ENCODE measurements around the gene WNT11. TPM values are rescaled to one million over a fixed set of nuclear protein-coding genes. Genes with fewer than 3 reads are reported as not detected.

Gene WNT11
- total RNA-seq, 1 donor = 0.94 TPM

GRCh38 chr11:76155500-76156227 lies 50.6 kb downstream of the WNT11 start:
- no peaks in the 10 kb centered on the region for H3K27me3 ChIP-seq (ENCODE audit: insufficient read depth, low read length)
- H3K9me3 ChIP-seq (ENCODE audit: low read depth, low read length) = no peaks in the 10 kb centered on the region
- no peak overlapping the region for H3K4me3 ChIP-seq (ENCODE audit: low read length)
- H3K4me1 ChIP-seq (ENCODE audit: insufficient read depth, low read length) = peaks cover 21% of the 10 kb centered on the region

GRCh38 chr11:76153571-76153923 lies 52.8 kb downstream of the WNT11 start:
- H3K4me3 ChIP-seq (ENCODE audit: low read length) = no peak overlapping the region
- peaks cover 21% of the 10 kb centered on the region for H3K4me1 ChIP-seq (ENCODE audit: insufficient read depth, low read length)
- H3K9me3 ChIP-seq (ENCODE audit: low read depth, low read length) = no peaks in the 10 kb centered on the region
- H3K27me3 ChIP-seq (ENCODE audit: insufficient read depth, low read length) = no peaks in the 10 kb centered on the region

- peaks cover 21% of the 10 kb centered on the region for H3K4me1 ChIP-seq (ENCODE audit: insufficient read depth, low read length)
- H3K27me3 ChIP-seq (ENCODE audit: insufficient read depth, low read length) = no peaks in the 10 kb centered on the region
- H3K4me3 ChIP-seq (ENCODE audit: low read length) = no peak overlapping the region
- H3K9me3 ChIP-seq (ENCODE audit: low read depth, low read length) = no peaks in the 10 kb centered on the region
These were observed 53.3 kb downstream of the WNT11 start for GRCh38 chr11:76152741-76153570.

GRCh38 chr11:76152086-76152681 lies 54.1 kb downstream of the WNT11 start:
- Histone ChIP-seq H3K4me1 (ENCODE audit: insufficient read depth, low read length) (peaks cover 21% of the 10 kb centered on the region), H3K27me3 (ENCODE audit: insufficient read depth, low read length) (no peaks in the 10 kb centered on the region), H3K9me3 (ENCODE audit: low read depth, low read length) (no peaks in the 10 kb centered on the region), H3K4me3 (ENCODE audit: low read length) (no peak overlapping the region)

GRCh38 chr11:76151556-76152085 lies 54.7 kb downstream of the WNT11 start:
- Histone ChIP-seq H3K27me3 (ENCODE audit: insufficient read depth, low read length) (no peaks in the 10 kb centered on the region), H3K9me3 (ENCODE audit: low read depth, low read length) (no peaks in the 10 kb centered on the region), H3K4me3 (ENCODE audit: low read length) (no peak overlapping the region), H3K4me1 (ENCODE audit: insufficient read depth, low read length) (peaks cover 21% of the 10 kb centered on the region)

- Histone ChIP-seq H3K4me1 (ENCODE audit: insufficient read depth, low read length) (peaks cover 21% of the 10 kb centered on the region), H3K27me3 (ENCODE audit: insufficient read depth, low read length) (no peaks in the 10 kb centered on the region), H3K4me3 (ENCODE audit: low read length) (no peak overlapping the region), H3K9me3 (ENCODE audit: low read depth, low read length) (no peaks in the 10 kb centered on the region)
These were observed 56.2 kb downstream of the WNT11 start for GRCh38 chr11:76150141-76150540.

- H3K27me3 ChIP-seq (ENCODE audit: insufficient read depth, low read length) = no peaks in the 10 kb centered on the region
- H3K4me1 ChIP-seq (ENCODE audit: insufficient read depth, low read length) = peaks cover 21% of the 10 kb centered on the region
- no peak overlapping the region for H3K4me3 ChIP-seq (ENCODE audit: low read length)
- no peaks in the 10 kb centered on the region for H3K9me3 ChIP-seq (ENCODE audit: low read depth, low read length)
These were observed 56.6 kb downstream of the WNT11 start for GRCh38 chr11:76149713-76150112.

GRCh38 chr11:76148941-76149613 lies 57.2 kb downstream of the WNT11 start:
- no peaks in the 10 kb centered on the region for H3K9me3 ChIP-seq (ENCODE audit: low read depth, low read length)
- H3K27me3 ChIP-seq (ENCODE audit: insufficient read depth, low read length) = no peaks in the 10 kb centered on the region
- H3K4me1 ChIP-seq (ENCODE audit: insufficient read depth, low read length) = peaks cover 21% of the 10 kb centered on the region
- H3K4me3 ChIP-seq (ENCODE audit: low read length) = no peak overlapping the region

- H3K4me3 ChIP-seq (ENCODE audit: low read length) = no peak overlapping the region
- no peaks in the 10 kb centered on the region for H3K27me3 ChIP-seq (ENCODE audit: insufficient read depth, low read length)
- peaks cover 14% of the 10 kb centered on the region for H3K4me1 ChIP-seq (ENCODE audit: insufficient read depth, low read length)
These were observed 58.1 kb downstream of the WNT11 start for GRCh38 chr11:76148231-76148630.

GRCh38 chr11:76147106-76147740 lies 59.1 kb downstream of the WNT11 start:
- H3K9me3 ChIP-seq (ENCODE audit: low read depth, low read length) = no peaks in the 10 kb centered on the region
- no peak overlapping the region for H3K4me3 ChIP-seq (ENCODE audit: low read length)
- H3K4me1 ChIP-seq (ENCODE audit: insufficient read depth, low read length) = peaks cover 4% of the 10 kb centered on the region
- H3K27me3 ChIP-seq (ENCODE audit: insufficient read depth, low read length) = no peaks in the 10 kb centered on the region

More at GRCh38 chr11:76148231-76148630, 58.1 kb downstream of the WNT11 start:
- no peaks in the 10 kb centered on the region for H3K9me3 ChIP-seq (ENCODE audit: low read depth, low read length)

GRCh38 chr11:76143274-76143673 lies 63.0 kb downstream of the WNT11 start:
- Histone ChIP-seq H3K4me3 (ENCODE audit: low read length) (no peak overlapping the region), H3K27me3 (ENCODE audit: insufficient read depth, low read length) (no peaks in the 10 kb centered on the region), H3K4me1 (ENCODE audit: insufficient read depth, low read length) (peaks cover 5% of the 10 kb centered on the region), H3K9me3 (ENCODE audit: low read depth, low read length) (no peaks in the 10 kb centered on the region)

GRCh38 chr11:76141901-76142588 lies 64.3 kb downstream of the WNT11 start:
- Histone ChIP-seq H3K4me1 (ENCODE audit: insufficient read depth, low read length) (peaks cover 5% of the 10 kb centered on the region), H3K9me3 (ENCODE audit: low read depth, low read length) (no peaks in the 10 kb centered on the region), H3K4me3 (ENCODE audit: low read length) (no peak overlapping the region), H3K27me3 (ENCODE audit: insufficient read depth, low read length) (no peaks in the 10 kb centered on the region)

GRCh38 chr11:76140912-76141574 lies 65.3 kb downstream of the WNT11 start:
- H3K4me3 ChIP-seq (ENCODE audit: low read length) = no peak overlapping the region
- H3K4me1 ChIP-seq (ENCODE audit: insufficient read depth, low read length) = peaks cover 5% of the 10 kb centered on the region
- no peaks in the 10 kb centered on the region for H3K27me3 ChIP-seq (ENCODE audit: insufficient read depth, low read length)
- no peaks in the 10 kb centered on the region for H3K9me3 ChIP-seq (ENCODE audit: low read depth, low read length)
